Right renal pelvis (tissue), 4 donors: ENCODE results near the gene POLR2J2. TPM values are rescaled to one million over a fixed set of nuclear protein-coding genes. Genes with fewer than 3 reads are reported as not detected.
"Not testable (repeated sequence)": the region's sequence is repeated elsewhere in the genome, so short reads cannot be mapped to it uniquely, and the experiment has no call there.

Experiments
- DNase-seq, 4 donors: peaks; one replicate each; pipeline ENCODE4 v3.0.0-alpha.2; 2013; ENCODE audit warnings: low read depth in 4 of 4, low spot score in 3 of 4, missing footprints in 1 of 4
- polyA plus RNA-seq, 4 donors: library from polyadenylated mRNA; unstranded; fragments of 120-200 nt; gene quantifications; one replicate each; pipeline ENCODE4 v1.2.1, GENCODE V29; 2013; ENCODE audit not compliant: insufficient read length in 4 of 4

Gene POLR2J2
- polyA plus RNA-seq, 4 donors = 1.3 to 3.1 (median 2.2) TPM

DNA sequence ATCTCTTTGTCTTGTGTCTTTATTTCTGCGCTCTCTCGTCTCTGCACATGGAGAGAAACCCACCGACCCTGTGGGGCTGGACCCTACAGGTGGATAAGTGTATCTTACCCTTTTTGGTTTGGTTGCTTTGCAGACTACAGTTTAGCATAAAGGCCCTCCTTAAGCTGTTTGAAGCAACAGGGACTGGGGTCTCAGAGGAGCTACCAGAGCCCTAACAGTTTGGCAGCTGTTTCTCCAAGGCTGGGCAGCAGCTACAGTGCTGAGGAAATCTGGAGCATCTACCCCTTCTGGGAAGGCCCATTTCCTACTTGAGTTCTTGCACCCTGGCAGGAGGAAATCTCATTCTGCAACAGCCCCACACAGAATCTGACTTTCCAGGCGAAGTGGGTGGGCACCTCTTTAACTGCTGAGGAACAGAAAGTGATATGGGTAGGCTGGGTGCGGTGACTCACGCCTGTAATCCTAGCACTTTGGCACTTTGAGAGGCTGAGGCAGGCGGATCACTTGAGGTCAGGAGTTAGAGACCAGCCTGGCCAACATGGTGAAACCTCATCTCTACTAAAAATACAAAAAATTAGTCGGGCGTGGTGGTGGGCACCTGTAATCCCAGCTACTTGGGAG, 2.1 kb upstream of the POLR2J2 start:
- not testable (repeated sequence) for DNase-seq

DNA sequence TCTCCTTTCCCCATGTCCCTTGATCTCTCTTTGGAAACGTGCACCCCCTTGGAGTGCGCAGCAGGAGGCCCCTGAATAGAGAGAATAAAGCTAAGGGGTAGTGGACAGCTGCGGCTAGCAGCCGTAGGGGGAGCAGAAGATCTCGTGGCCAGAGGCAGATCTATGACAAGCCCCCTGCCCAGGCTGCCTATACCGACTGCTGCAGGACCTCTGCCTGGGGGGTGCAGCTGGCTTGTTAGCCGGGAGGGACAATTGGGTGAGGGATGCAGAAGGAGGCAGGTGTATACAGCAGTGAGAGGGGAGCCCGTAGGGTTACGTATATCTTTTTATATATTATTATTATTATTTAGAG, 469 bp upstream of the POLR2J2 start:
- DNase-seq = not testable (repeated sequence)

DNA sequence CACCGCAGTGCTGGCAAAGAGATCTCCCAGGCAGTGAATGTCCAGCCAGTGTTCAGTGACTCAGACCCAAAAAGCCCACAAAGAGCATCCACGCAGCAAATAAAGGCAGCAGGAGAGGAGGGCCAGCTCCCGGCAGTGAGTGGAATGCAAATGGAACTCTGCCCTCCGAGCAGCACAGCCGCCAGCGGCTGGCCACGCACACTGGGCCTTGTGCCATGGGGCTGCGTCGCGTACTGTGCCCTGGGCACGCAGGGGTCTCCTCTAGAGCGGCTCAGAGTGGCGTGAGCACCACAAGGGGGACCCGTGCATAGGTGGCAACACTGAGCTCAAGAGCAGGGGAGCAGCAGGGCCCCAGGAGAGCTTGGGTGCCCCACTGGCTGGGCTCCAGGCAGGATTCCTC, 3.9 kb downstream of the POLR2J2 start:
- DNase-seq = not testable (repeated sequence)

DNA sequence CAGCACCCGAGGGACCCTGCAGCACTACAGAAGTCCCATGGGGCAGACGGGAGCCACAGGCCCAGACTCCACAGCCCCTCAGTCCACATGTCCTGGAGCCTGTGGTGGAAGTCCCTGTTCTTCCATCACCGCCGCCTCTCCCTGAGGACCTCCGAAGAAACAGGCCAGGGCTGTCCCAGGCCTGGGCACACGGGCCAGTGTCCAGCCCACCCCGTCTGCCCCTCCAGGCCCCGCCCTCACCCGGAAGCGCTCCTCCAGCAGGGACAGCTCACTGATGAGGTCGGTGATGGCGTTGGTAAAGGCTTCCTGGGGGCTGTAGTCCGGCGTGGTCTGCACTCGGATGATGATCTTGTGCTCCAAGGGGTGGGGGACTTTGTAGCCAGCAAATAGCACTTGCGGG, 4.6 kb downstream of the POLR2J2 start:
- DNase-seq = not testable (repeated sequence)

DNA sequence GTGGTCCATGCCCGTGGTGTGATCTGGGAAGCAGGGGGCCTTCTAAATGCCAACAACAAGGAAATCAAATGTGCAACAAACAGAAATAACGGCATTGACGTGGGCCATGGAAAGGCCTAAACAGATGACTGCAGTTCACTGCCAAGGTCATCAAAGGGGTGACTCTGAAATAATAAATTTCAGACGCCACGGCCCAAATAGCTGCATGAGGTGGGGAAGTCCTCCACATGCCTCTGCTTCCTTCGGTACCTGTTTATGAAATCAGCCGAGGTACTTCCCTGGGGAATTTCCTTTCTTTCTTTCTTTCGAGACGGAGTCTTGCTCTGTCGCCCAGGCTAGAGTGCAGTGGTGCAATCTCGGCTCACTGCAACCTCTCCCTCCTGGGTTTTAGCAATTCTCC, 6.7 kb downstream of the POLR2J2 start:
- not testable (repeated sequence) for DNase-seq

DNA sequence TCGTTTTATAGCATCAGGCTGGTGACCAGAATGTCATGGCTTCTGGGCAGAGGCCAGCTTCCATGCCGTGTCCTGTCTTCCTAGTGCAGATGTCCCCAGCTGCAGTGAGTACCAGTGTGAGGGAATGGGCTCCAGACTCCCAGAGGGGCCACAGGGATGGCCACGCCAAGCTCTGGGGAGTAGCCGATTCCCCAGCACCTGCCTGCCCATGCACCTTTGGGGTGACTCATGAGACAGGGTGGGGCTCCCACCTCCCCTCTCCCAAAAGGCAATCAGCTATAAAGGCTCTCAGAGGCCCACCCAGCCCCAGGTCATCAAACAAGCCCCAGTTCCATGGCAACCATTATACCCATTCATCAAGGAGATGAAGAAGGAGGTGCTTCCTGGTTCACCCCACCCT, 21.5 kb downstream of the POLR2J2 start, which contains the start of gene SPDYE2B:
SPDYE2B (plus strand) TSS at position 396 of the 400 bp plus-strand sequence. CDS start 2,030 bp downstream, outside the sequence.
- DNase-seq = not testable (repeated sequence)

DNA sequence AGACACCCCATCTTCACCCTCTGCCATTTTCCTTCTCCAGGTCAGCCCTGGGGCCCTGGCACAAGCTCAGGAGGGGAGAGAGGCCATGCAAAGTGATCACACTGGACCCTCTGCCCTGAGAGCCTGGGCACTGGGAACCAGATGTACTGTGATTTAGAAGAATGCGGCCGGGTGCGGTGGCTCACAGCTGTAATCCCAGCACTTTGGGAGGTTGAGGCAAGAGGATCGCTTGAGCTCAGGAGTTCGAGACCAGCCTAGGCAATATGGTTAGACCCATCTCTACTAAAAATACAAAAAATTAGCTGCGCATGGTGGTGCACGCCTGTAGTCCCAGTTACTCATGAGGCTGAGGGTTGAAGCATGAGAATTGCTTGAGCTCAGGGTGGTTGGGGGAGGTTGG, 23.6 kb downstream of the POLR2J2 start:
- not testable (repeated sequence) for DNase-seq

DNA sequence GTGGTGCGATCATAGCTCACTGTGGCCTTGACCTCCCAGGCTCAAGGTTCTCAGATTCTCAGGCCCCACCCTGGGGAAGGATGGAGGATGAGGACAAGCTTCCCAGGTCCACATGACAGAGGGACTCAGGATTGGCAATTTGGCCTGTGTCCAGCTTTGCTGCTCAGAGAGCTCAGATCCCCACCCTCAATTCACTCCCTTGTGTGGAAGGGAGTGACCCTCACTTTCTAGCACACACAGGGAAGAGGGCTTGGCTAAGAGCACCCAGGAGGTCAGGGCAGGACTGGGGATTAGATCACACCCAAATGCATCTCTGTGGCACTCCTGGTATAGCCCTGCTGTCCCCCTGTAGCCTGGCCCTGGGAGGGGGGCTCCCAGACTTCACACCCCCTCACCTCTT, 28.1 kb downstream of the POLR2J2 start:
- DNase-seq = not testable (repeated sequence)

DNA sequence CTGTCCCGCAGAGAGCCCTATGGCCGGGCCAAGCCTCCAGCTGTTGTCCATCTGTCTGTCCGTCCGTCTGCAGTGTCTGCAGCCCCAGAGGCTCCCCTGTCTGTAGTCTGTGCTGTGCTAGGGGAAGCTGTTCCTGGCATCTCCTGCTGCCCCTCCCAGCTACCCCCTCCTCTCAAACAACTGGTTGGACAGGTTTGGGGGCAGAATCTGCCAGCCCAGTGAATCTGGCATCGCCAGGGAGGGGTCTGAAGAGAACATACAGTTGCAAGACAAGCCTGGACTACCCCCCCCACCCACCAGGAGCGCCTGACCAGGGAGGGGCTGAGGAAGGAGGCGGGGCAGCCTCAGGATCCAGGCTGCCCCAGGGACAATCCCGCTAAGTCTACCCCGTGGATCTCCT, 28.8 kb downstream of the POLR2J2 start, which contains the start of gene UPK3BL1:
UPK3BL1 (minus strand) TSS at position 101 of the 400 bp plus-strand sequence; CDS start at position 51, 50 bp downstream.
- not testable (repeated sequence) for DNase-seq

DNA sequence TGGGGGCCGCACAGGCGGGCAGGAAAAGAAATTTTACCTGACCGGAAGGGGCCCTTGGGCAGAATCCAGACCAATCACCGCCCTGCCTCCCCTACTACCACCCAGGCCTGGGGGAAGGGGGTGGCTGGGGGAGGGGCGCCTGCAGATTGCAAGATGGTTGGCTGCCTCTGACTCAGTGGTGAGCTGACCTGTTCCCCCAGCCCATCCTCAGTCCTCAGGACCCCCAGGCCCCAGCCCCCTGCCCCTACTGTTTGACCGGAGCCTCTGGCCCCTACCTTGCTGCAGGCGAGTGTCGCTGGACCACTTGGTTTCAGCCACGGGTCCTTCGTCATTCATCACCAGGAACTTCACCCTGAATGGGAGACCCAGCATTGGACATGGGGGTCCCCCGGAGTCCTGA, 32.6 kb downstream of the POLR2J2 start:
- DNase-seq = not testable (repeated sequence)

DNA sequence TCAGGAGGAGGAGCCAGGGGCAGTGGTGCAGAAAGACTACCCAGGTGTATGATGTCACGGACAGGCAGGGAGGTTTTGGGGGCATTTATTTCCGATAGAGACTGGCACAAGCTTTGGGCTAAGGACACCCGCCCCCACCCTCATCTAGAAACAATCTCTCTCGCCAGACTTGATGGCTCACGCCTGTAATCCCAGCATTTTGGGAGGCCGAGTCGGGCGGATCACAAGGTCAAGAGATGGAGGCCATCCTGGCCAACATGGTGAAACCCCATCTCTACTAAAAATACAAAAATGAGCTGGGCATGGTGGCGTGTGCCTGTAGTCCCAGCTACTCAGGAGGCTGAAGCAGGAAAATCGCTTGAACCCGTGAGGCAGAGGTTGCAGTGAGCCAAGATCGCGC, 34.5 kb downstream of the POLR2J2 start:
- not testable (repeated sequence) for DNase-seq

DNA sequence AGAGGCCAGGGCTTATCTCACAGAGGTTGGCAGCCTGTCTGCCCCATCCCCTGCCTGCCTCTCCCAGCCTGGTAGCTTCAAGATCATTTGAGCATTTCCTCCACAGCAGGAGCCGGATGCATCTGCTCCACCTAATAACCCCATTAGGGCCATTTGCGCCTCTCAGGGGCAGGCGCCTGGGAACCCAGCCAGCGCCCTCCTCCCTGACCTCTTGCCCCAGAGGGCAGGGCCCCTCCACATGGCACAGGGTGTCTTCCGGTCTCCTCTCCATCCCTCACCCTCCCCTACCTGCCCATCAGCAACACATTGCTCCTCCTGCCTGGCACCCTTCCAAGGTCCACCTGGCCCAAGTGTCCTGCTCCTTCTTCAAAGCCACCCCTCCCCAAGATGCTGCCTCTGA, 36.1 kb downstream of the POLR2J2 start:
- DNase-seq = not testable (repeated sequence)

DNA sequence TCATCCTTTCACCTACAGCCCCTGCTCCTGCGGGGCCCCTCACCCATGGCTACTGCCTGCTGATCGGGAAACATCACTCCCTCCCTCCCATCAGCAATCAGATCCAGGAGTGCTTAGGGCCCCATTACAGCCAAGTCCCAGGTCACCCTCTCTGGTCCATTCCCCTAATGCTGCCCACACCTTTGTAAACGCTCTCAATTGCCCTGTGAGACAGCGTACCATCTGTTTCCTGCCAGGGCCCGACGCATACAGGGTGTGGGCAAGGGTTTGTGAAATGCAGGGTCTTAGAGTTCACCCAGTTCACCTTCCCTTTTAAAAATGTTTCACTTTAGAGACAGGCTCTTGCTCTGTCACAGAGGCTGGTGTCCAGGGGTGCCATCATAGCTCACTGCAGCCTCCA, 37.2 kb downstream of the POLR2J2 start:
- DNase-seq = not testable (repeated sequence)

DNA sequence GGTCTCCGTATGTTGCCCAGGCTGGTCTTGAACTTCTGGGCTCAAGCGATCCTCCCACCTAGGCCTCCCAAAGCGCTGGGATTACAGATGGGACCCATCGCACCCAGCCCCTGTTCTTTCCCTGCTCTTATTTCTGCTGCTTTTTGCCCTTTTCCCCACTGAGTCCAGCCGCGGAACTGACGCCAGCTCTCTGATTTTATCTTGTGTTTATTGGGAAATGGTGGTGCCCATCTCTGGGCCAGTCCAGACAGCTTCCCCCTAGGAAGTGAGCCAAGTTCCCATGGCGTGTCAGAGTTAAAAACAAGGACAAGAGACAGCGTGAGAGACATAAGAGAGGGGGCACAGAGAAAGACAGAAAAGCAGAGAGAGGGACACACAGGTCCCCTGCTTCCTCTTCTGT, 40.8 kb downstream of the POLR2J2 start:
- DNase-seq = not testable (repeated sequence)

DNA sequence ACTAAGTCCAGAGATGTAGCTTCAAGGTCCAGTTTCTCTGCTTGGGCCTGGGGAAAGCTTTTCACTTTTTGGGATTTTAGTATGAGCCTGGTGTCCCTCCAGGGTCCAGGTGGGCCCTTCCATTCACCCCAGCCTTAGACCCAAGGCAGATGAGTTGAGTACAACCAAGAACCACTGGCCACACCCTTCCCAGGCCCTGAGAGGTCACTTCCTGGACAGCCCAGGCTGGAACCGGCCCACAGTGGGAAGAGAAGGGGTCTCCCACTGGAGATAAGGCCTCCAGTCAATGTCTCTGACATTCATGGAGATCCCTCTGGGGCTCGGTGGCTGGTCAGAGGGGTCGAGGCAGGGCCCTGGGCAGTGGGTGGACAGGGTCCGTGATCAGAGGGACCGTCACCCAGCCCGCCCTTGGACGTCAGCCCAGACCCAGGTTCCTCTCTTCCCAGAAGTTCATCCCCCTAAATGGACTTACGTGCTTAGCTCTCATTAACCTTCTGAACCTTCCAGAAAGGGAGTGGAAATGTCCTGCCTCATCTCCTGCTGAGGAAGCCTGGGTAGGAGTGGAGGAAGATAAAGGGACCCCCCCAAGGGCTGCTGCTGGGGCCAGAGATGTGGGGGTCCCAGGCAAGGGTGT, 44.1 kb downstream of the POLR2J2 start:
- not testable (repeated sequence) for DNase-seq

DNA sequence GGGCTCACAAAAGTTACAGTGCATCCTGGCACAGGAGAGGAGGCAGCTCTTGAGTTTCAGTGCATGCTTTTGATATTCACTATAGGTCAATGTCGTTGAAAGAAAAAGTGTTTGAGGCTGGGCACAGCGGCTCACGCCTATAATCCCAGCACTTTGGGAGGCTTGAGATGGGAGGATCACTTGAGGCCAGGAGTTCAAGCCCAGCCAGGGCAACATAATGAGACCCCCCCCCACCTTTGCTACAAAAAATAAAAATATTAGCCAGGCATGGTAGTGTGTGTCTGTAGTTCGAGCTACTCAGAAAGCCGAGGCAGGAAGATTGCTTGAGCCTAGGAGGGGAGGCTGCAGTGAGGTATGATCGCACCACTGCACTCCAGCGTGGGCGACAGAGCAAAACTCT, 53.3 kb downstream of the POLR2J2 start:
- DNase-seq = not testable (repeated sequence)

DNA sequence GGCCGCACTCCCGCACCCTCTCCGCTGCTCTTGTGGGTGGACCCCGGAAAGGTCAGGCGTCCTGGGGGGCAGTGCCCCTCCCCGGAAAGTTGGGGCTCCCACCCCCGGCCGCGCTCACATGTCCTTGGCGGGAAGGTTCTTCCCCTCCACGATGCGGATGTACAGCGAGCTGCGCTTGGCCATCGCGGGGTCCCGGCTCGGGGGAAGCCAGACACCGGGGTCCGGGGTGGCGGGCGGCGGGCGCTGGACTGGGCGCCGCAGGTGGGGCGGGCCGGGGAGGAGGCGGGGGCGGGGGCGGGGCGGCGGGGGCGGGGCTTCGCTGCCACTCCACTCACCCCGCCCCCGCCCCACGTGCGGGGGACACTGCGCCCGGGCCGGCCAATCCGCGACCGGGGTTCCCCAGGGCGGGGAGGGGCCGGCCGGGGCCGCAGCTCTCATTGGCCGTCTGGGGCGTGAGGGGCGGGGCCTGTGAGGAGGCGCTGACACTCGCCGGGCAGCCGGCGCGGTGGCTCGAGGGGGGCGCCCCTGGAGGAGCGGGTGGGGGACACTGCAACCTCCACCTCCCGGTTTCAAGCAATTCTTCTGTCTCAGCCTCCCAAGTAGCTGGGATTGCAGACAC, 54.8 kb downstream of the POLR2J2 start, which contains the start of gene RASA4:
RASA4 (minus strand) TSS at position 250 of the 619 bp plus-strand sequence; CDS start at position 183, 67 bp downstream.
- not testable (repeated sequence) for DNase-seq
